ENCODE measurements around the gene CCT3.

Gene CCT3

GRCh38 chr1:156320560-156320959 is 17.5 kb downstream of the CCT3 start:
- no peak for DNase-seq (ENCODE audit: low spot score)

GRCh38 chr1:156319664-156320063 is 18.4 kb downstream of the CCT3 start:
- DNase-seq (ENCODE audit: low spot score): peak; percentile 35

- DNase-seq (ENCODE audit: low spot score): no peak
Measured at GRCh38 chr1:156316909-156317308, 21.2 kb downstream of the CCT3 start.

GRCh38 chr1:156310962-156311361 is 27.1 kb downstream of the CCT3 start:
- DNase-seq (ENCODE audit: low spot score): no peak

GRCh38 chr1:156308078-156308477 is 30.0 kb downstream of the CCT3 start:
- DNase-seq (ENCODE audit: low spot score): no peak

GRCh38 chr1:156305215-156305614 is 32.9 kb downstream of the CCT3 start:
- DNase-seq (ENCODE audit: low spot score): no peak

- no peak for DNase-seq (ENCODE audit: low spot score)
Measured at GRCh38 chr1:156303241-156303640, 34.9 kb downstream of the CCT3 start.

- DNase-seq (ENCODE audit: low spot score): no peak
Measured at GRCh38 chr1:156298852-156299357, 39.2 kb downstream of the CCT3 start, which contains the start of gene VHLL. TSS of gene VHLL (minus strand) at chr1:156299307. CDS start at chr1:156299189, 118 bp downstream.

- DNase-seq (ENCODE audit: low spot score): peak; percentile 53
Measured at GRCh38 chr1:156295391-156295947, 42.6 kb downstream of the CCT3 start, which contains the start of gene GLMP. TSS of gene GLMP (minus strand) at chr1:156295679. CDS start at chr1:156295645, 34 bp downstream.

GRCh38 chr1:156293895-156294294 is 44.2 kb downstream of the CCT3 start:
- DNase-seq (ENCODE audit: low spot score): no peak

- no peak for DNase-seq (ENCODE audit: low spot score)
Measured at GRCh38 chr1:156293098-156293434, 45.0 kb downstream of the CCT3 start.

- peak; percentile 10 for DNase-seq (ENCODE audit: low spot score)
Measured at GRCh38 chr1:156291226-156292061, 46.6 kb downstream of the CCT3 start.

- no peak for DNase-seq (ENCODE audit: low spot score)
Measured at GRCh38 chr1:156289857-156290256, 48.2 kb downstream of the CCT3 start.

- no peak for DNase-seq (ENCODE audit: low spot score)
Measured at GRCh38 chr1:156286061-156286460, 52.0 kb downstream of the CCT3 start.

GRCh38 chr1:156285437-156285836 is 52.7 kb downstream of the CCT3 start:
- no peak for DNase-seq (ENCODE audit: low spot score)

GRCh38 chr1:156284757-156285156 is 53.3 kb downstream of the CCT3 start:
- no peak for DNase-seq (ENCODE audit: low spot score)

- no peak for DNase-seq (ENCODE audit: low spot score)
Measured at GRCh38 chr1:156284112-156284511, 54.0 kb downstream of the CCT3 start, which contains the start of gene TMEM79. TSS of gene TMEM79 (plus strand) at chr1:156284325. CDS start at chr1:156285227, 902 bp downstream.

GRCh38 chr1:156283521-156283920 is 54.6 kb downstream of the CCT3 start:
- DNase-seq (ENCODE audit: low spot score): no peak

- DNase-seq (ENCODE audit: low spot score): peak; percentile 98
Measured at GRCh38 chr1:156282479-156283222, 55.4 kb downstream of the CCT3 start, which contains the start of gene SMG5. TSS of gene SMG5 (minus strand) at chr1:156282825. CDS start at chr1:156282680, 145 bp downstream.

- no peak for DNase-seq (ENCODE audit: low spot score)
Measured at GRCh38 chr1:156281693-156282478, 56.2 kb downstream of the CCT3 start.

GRCh38 chr1:156281281-156281680 is 56.8 kb downstream of the CCT3 start:
- DNase-seq (ENCODE audit: low spot score): peak; percentile 13

GRCh38 chr1:156279837-156280236 is 58.3 kb downstream of the CCT3 start:
- no peak for DNase-seq (ENCODE audit: low spot score)

Measured in CD4-positive, alpha-beta T cell treated with Interleukin-15 for 4 hours (primary cell).